Measurements from ENCODE around the gene GRXCR1.

GRXCR1 gene

DNA sequence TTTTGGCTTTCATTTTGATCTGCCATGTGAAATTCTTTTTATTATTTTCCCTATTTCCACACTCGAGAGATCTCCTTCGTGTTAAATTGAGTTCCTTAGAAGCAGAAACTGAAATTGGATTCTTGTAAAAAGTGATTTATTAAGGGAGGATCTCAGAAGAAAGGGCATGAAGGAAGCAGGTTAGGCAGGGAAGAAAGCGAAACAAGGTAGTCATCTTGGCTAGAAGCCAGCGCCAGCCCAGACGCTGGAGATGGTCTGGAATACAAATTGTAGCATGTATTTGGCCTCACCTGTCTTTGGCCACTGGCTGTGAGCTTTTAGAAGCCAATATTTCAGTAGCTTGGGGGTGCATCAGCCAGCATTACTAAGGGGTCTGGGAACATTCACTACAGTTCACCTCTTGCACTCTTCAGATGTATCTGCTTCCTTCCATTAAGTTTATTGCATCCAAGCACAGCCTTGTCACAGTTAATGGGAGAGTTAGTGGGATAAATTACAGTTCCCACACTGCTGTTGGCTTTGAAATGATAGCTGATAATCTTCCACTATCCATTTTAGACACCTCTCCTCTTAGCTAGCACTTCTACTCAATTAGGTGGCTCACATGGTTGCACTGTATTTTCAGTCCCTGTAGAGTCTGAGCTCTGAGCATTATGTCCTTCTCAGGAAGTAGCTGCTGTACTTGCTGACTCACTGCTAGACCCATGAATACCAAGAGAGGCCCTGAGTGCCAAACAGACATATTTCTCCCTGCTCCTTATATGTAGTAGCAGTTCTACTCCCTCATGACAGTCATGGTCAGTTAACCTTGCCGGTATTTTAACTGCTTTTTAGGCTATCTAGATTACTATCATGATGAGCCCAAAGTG lies 14.6 kb downstream of the GRXCR1 start:
- Mint-ChIP-seq H3K4me1 (ENCODE audit: low read depth) (no peaks in the 10 kb centered on the region), H3K4me3 (no peak overlapping the region), H3K9me3 (peaks cover 23% of the 10 kb centered on the region), H3K36me3 (ENCODE audit: low read depth) (no peaks in the 10 kb centered on the region), H3K27me3 (no peaks in the 10 kb centered on the region), H3K27ac (no peak overlapping the region)
- intact Hi-C loops (cut with micrococcal nuclease): no loop called here

DNA sequence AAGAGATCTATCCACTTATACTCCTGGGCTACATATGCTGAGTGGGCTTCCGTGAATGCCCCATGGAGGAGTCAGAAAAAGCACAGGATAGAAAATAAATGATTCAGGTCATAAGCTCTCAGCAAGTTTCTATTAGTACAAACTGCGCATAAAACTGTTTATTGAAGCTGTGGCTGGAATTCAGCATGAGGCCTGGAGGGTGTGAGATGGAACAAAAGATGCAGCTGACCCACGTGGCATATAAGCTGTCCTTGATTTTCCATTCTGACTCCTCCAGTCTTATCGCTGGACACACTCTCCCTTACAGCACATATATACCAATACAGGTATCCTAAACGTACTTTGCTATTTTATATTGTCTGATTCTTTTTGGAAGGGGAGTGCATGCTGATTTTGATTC lies 17.9 kb downstream of the GRXCR1 start:
- H3K9me3 Mint-ChIP-seq: peaks cover 32% of the 10 kb centered on the region
- H3K36me3 Mint-ChIP-seq (ENCODE audit: low read depth): no peaks in the 10 kb centered on the region
- H3K27me3 Mint-ChIP-seq: no peaks in the 10 kb centered on the region
- H3K4me1 Mint-ChIP-seq (ENCODE audit: low read depth): no peaks in the 10 kb centered on the region
- intact Hi-C loops (cut with micrococcal nuclease): no loop called here
- no peak overlapping the region for H3K27ac Mint-ChIP-seq
- no peak overlapping the region for H3K4me3 Mint-ChIP-seq

DNA sequence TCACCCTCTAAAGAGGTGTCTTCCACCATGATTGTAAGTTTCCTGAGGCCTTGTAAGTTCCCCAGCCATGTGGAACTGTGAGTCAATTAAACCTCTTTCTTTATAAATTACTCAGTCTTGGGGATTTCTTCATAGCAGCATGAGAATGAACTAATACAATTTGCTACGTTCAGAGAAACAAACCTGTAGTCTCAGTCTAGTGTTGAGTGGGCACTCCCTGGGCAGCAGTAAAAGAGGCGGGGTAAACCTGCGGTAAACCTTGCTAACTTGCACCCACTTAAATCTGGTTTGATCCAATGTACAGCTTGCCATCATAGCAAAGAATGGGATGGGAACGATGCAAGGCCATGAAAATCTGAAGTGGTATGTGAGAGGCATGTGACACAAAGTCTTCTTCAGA lies 22.4 kb downstream of the GRXCR1 start:
- Mint-ChIP-seq H3K4me1 (ENCODE audit: low read depth) (no peaks in the 10 kb centered on the region), H3K27ac (no peak overlapping the region), H3K4me3 (no peak overlapping the region), H3K27me3 (no peaks in the 10 kb centered on the region), H3K9me3 (peaks cover 25% of the 10 kb centered on the region), H3K36me3 (ENCODE audit: low read depth) (no peaks in the 10 kb centered on the region)
- intact Hi-C loops (cut with micrococcal nuclease): no loop called here

DNA sequence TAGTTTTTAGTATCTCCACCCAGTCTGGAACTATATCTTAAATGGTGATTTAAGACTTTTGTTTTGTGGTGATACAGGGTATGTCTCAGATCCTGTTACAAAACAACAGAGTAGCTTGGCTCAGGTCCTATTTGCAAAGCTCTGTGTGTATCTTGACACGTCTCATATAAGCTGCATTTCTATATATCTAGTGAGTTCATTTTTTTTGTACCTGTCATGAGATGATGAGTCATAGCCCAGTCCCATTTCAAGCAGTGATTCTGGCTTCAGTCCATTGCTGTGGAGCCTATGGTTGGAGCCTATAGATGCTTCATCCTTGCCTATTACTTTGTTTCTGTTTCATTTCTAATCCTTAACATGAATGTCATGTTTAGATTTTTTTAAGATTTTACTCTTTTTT lies 23.0 kb downstream of the GRXCR1 start:
- Mint-ChIP-seq H3K4me1 (ENCODE audit: low read depth) (no peaks in the 10 kb centered on the region), H3K27ac (no peak overlapping the region), H3K36me3 (ENCODE audit: low read depth) (no peaks in the 10 kb centered on the region), H3K4me3 (no peak overlapping the region), H3K9me3 (peaks cover 19% of the 10 kb centered on the region), H3K27me3 (no peaks in the 10 kb centered on the region)
- intact Hi-C loops (cut with micrococcal nuclease): no loop called here

DNA sequence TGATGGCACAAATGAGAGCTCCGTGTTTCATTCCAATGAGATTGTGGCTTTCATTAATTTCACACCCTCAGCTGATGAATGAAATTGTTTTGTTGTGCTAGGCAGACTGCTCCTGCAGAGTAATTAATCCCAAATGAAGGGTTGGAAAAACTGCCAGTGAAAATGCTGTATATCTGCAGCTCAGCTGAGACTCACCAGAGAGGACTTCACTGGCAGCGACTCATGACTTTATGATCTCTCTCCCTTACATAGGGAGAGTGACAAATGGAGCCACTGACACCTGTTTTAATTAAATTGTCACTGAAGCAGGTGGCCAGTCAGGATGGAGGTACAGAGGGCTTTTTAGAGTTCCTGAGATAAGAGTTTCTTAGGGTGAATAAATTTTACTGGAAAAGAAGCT lies 24.8 kb downstream of the GRXCR1 start:
- intact Hi-C loops (cut with micrococcal nuclease): no loop called here
- Mint-ChIP-seq H3K4me1 (ENCODE audit: low read depth) (no peaks in the 10 kb centered on the region), H3K4me3 (no peak overlapping the region), H3K27ac (no peak overlapping the region), H3K36me3 (ENCODE audit: low read depth) (no peaks in the 10 kb centered on the region), H3K9me3 (peaks cover 16% of the 10 kb centered on the region), H3K27me3 (no peaks in the 10 kb centered on the region)

DNA sequence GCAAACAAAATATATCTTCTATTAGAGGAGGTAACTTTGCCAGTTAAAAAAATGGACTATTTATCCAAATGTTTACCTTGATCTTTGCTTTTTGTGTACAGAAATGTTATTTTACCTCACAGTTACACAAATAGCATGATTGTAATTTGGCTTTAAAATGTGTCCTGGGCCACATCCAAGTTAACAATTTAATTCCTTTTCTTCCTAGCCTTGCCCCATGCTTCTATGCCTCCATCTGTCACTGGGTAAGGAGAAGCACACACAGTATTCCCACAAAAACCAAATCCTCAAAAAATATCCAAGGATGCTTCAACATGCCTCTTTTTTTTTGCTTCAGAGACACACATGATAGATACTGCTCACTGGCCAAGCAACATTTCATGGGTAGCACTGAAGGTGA lies 30.9 kb downstream of the GRXCR1 start:
- Mint-ChIP-seq H3K4me1 (ENCODE audit: low read depth) (no peaks in the 10 kb centered on the region), H3K9me3 (peaks cover 3% of the 10 kb centered on the region), H3K4me3 (no peak overlapping the region), H3K27me3 (no peaks in the 10 kb centered on the region), H3K36me3 (ENCODE audit: low read depth) (no peaks in the 10 kb centered on the region), H3K27ac (no peak overlapping the region)
- intact Hi-C loops (cut with micrococcal nuclease): no loop called here

DNA sequence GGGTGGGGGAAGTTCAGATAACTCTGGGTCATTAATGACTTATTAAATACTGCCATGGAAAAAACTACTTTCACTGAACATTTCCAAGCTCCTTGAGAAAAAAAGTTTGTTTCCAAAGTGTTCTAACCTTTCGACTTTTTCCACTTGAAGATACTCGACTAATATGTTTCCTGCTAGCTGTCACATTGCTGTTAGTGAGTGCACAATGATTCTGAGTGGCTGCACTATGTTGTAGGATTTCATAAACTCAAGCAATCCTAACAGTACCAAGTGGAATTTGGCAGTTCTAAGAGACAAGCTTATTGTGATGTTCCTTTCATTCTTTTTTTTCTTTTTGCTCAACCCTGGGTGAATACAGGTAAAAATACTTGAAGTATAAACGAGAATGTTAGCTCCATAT lies 33.4 kb downstream of the GRXCR1 start:
- H3K36me3 Mint-ChIP-seq (ENCODE audit: low read depth): no peaks in the 10 kb centered on the region
- intact Hi-C loops (cut with micrococcal nuclease): no loop called here
- no peak overlapping the region for H3K27ac Mint-ChIP-seq
- no peaks in the 10 kb centered on the region for H3K4me1 Mint-ChIP-seq (ENCODE audit: low read depth)
- no peaks in the 10 kb centered on the region for H3K27me3 Mint-ChIP-seq
- H3K9me3 Mint-ChIP-seq: no peaks in the 10 kb centered on the region
- H3K4me3 Mint-ChIP-seq: no peak overlapping the region

DNA sequence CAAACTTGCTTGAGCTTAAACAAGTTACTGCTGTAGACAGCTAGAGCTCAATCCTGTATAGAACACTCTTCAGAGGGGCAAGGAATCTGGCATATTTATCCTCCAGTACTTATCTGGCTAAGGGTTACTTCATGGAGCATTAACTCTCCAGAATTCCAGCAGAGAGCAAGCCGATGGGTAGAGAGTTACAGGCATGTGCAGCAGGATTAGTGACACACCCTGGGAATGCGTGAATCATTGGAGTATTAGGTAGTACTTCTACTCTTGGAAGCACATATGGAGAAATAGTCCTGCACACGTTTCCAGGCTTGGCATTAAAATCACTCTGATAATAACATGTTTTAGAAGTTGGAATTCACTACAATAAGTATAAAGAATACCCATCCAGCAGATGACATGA lies 35.4 kb downstream of the GRXCR1 start:
- no peaks in the 10 kb centered on the region for H3K27me3 Mint-ChIP-seq
- no peaks in the 10 kb centered on the region for H3K4me1 Mint-ChIP-seq (ENCODE audit: low read depth)
- H3K4me3 Mint-ChIP-seq: no peak overlapping the region
- no peak overlapping the region for H3K27ac Mint-ChIP-seq
- no peaks in the 10 kb centered on the region for H3K36me3 Mint-ChIP-seq (ENCODE audit: low read depth)
- intact Hi-C loops (cut with micrococcal nuclease): no loop called here
- no peaks in the 10 kb centered on the region for H3K9me3 Mint-ChIP-seq

DNA sequence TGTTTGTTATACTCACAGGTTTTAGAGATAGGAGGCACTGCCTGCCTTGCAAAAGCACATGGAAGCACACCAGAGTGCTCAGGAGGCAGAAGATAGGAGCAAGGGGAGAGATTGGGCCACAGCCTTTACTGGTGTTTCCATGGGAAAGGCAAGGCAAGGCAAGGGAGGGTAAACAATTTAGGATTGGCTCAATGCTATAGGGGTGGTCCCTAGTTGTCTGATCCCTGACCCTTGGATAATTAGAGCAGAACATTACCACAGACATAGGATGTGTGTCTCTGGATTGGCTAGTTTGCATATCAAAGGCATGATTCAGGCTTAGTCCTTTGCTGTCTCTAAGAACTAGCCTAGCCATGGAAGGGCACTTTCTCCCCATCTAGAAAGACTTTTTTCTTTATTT lies 36.1 kb downstream of the GRXCR1 start:
- Mint-ChIP-seq H3K4me1 (ENCODE audit: low read depth) (no peaks in the 10 kb centered on the region), H3K4me3 (no peak overlapping the region), H3K36me3 (ENCODE audit: low read depth) (no peaks in the 10 kb centered on the region), H3K9me3 (no peaks in the 10 kb centered on the region), H3K27me3 (no peaks in the 10 kb centered on the region), H3K27ac (no peak overlapping the region)
- intact Hi-C loops (cut with micrococcal nuclease): no loop called here

DNA sequence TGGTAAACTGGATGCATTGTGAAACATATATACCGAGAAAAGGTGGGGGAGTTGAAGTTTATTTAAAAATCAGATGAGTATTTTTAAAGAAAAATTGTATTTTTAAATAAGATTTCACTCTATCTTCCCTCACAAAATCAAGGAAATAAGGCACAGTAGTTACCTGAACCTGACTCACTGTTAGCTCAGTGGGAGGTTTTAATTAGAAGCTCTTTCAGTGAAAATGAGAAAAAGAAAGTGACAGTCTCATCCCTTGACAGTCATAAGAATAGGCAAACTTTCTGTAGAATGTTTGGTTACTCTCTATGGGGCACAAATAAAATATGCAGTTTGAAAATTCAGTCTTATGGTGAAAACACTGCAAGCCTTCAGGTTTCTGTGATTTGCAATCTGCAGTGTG lies 49.7 kb downstream of the GRXCR1 start:
- Mint-ChIP-seq H3K27ac (no peak overlapping the region), H3K4me3 (no peak overlapping the region), H3K4me1 (ENCODE audit: low read depth) (no peaks in the 10 kb centered on the region), H3K27me3 (no peaks in the 10 kb centered on the region), H3K9me3 (no peaks in the 10 kb centered on the region), H3K36me3 (ENCODE audit: low read depth) (no peaks in the 10 kb centered on the region)
- intact Hi-C loops (cut with micrococcal nuclease): no loop called here

DNA sequence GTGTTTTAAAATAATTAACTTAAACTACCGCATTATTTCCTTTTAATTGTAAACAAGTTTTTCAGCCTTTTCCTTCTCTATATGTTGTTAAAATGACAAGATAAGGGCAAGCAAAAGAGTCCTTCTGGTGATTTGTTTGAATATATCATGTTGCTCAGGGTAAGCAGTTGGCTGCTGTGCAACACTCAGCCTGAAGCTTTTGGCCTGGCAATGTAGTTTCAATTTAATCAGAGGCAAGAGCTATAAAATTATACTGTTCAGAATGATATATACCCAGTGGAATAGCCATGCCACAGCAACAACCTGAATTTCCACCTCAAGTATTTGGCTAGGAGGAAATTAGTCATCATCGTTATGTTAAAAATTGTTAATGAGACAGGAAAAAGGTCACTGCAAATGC lies 53.4 kb downstream of the GRXCR1 start:
- Mint-ChIP-seq H3K9me3 (no peaks in the 10 kb centered on the region), H3K4me3 (no peak overlapping the region), H3K36me3 (ENCODE audit: low read depth) (no peaks in the 10 kb centered on the region), H3K27ac (no peak overlapping the region), H3K4me1 (ENCODE audit: low read depth) (no peaks in the 10 kb centered on the region), H3K27me3 (no peaks in the 10 kb centered on the region)
- intact Hi-C loops (cut with micrococcal nuclease): no loop called here

DNA sequence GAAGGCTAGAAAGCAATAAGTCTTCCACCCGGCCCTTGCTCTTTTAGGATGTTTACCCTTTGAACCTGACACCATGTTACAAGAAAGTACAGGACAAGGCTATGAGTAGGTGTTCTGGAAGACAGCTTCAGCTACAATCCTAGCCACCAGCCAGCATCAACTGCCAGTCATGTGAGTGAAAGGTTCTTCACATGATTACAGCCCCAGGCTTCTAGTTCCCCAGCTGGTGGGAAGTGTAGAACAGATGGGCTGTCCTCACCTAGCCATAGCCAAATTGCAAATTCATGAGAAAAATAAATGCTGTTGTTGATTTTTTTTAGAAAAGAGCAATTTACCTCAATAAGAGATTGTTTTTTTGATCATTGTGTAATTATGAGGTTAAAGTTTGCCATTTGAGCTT lies 60.8 kb downstream of the GRXCR1 start:
- Mint-ChIP-seq H3K27me3 (no peaks in the 10 kb centered on the region), H3K27ac (no peak overlapping the region), H3K36me3 (ENCODE audit: low read depth) (no peaks in the 10 kb centered on the region), H3K4me1 (ENCODE audit: low read depth) (no peaks in the 10 kb centered on the region), H3K9me3 (no peaks in the 10 kb centered on the region), H3K4me3 (no peak overlapping the region)
- intact Hi-C loops (cut with micrococcal nuclease): no loop called here

DNA sequence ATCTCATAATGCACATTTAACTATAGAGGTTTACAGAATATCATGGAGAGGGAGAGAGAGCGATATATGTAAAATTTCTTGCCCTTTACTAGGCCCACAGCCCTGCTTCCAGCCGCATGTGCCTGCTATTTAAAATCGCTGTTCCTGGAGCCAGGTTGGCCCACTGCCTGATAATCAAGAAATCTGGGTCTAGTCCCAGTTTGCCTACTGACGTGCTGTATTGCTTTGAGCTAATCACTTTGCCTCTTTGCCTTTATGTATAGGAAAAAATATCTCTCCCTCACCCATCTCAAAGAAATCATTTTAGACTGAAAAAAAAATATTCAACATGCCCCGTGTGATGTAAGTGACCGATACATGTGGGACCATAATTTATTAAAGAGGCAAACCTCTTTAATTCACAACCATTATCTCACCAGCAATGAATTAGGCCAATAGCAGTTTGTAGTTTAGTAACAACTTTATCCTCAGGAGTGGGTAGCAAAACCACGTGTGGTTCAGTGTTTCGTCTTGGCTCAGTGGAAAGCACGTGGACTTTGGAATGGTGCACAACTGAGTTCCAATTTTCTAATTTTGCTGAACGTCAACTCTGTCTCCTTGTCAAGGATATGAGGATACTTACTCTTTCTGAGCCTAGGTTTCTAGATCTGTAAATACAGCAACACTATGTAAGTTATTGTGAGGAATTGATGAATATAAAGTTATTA lies 62.6 kb downstream of the GRXCR1 start:
- Mint-ChIP-seq H3K36me3 (ENCODE audit: low read depth) (no peaks in the 10 kb centered on the region), H3K27ac (no peak overlapping the region), H3K4me1 (ENCODE audit: low read depth) (no peaks in the 10 kb centered on the region), H3K4me3 (no peak overlapping the region), H3K9me3 (no peaks in the 10 kb centered on the region), H3K27me3 (no peaks in the 10 kb centered on the region)
- intact Hi-C loops (cut with micrococcal nuclease): no loop called here

DNA sequence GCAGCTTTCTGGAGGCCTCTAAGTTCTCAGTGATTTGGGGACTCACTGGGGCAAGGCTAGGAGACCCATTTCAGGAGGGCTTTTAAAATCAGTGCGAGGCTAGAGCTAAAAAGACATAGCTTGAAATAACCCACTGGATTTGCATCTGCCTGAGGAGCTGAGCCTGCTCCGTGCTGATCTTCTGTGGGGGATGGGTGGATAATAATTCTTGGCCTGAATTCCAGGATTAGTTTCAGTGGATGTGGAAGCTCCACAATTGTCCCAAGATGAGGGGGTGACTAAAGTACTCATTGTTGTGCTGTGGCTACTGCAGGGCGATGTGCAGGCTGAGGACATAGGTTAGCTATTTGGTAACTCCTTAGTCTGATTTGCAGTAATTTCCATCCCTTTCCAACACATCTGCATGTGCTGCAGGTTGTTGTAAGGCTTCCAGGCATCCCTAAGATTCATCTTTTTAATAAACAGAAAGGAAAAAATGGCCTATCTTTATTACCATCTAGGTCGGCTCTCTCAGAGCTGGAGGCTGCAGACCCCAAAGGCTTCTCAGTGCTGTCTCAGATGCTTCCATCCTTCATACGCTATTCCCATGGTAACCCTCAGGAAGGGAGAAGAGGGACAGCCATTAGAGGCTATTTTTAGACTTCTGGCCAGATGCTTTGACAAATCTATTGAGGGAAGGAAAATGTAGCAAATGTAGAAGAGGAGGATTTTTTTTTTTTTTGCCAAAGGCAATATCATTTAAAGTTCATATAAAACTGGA lies 63.4 kb downstream of the GRXCR1 start:
- Mint-ChIP-seq H3K36me3 (ENCODE audit: low read depth) (no peaks in the 10 kb centered on the region), H3K27me3 (no peaks in the 10 kb centered on the region), H3K4me3 (no peak overlapping the region), H3K27ac (no peak overlapping the region), H3K4me1 (ENCODE audit: low read depth) (no peaks in the 10 kb centered on the region), H3K9me3 (no peaks in the 10 kb centered on the region)
- intact Hi-C loops (cut with micrococcal nuclease): no loop called here
